HEK293T (cell line): ENCODE measurements around the gene SMIM24.
"Not testable (repeated sequence)": the region's sequence is repeated elsewhere in the genome, so short reads cannot be mapped to it uniquely, and the experiment has no call there.

Experiments
- CTCF ChIA-PET: fragments of 350-600 bp; formaldehyde crosslinking; extraction: SDS; loops from one replicate; lab custom pipeline; 2021; ENCODE audit warnings: antibody characterized with exemption, inconsistent platforms; lab: Yijun Ruan, JAX
- POLR2A ChIA-PET: fragments of 350-600 bp; formaldehyde crosslinking; extraction: SDS; loops from one replicate; lab custom pipeline; 2020; ENCODE audit warnings: antibody characterized with exemption, inconsistent platforms; lab: Yijun Ruan, JAX
- DNase-seq: peaks from one replicate; pipeline ENCODE4 v3.0.0; 2012; ENCODE audit warnings: mixed read lengths; ENCODE audit errors: extremely low spot score
- ARNT ChIP-seq: fragments of 450-650 bp; IDR thresholded peaks from 2 replicates; pipeline ENCODE4 v1.6.1; 2017; ENCODE audit warnings: mild to moderate bottlenecking
- BHLHE40 ChIP-seq: fragments of 450-650 bp; IDR thresholded peaks from 2 replicates; pipeline ENCODE4 v1.6.1; 2016; ENCODE audit warnings: mild to moderate bottlenecking, moderate library complexity, borderline replicate concordance
- CTBP1 ChIP-seq: fragments of 450-650 bp; IDR thresholded peaks from 2 replicates; pipeline ENCODE4 v1.6.1; 2016; ENCODE audit warnings: borderline replicate concordance
- ELF4 ChIP-seq: fragments of 450-650 bp; IDR thresholded peaks from 2 replicates; pipeline ENCODE4 v1.6.1; 2017; ENCODE audit warnings: antibody characterized with exemption
- FOXA1 ChIP-seq: fragments of 450-650 bp; IDR thresholded peaks from 2 replicates; pipeline ENCODE4 v1.6.1; 2016; ENCODE audit warnings: mild to moderate bottlenecking
- FOXK2 ChIP-seq: fragments of 450-650 bp; IDR thresholded peaks from 2 replicates; pipeline ENCODE4 v1.6.1; 2016; ENCODE audit warnings: mild to moderate bottlenecking
- FOXM1 ChIP-seq: fragments of 450-650 bp; IDR thresholded peaks from 2 replicates; pipeline ENCODE4 v1.6.1; 2017; ENCODE audit warnings: mild to moderate bottlenecking, borderline replicate concordance
- HDGF ChIP-seq: fragments of 450-650 bp; IDR thresholded peaks from 2 replicates; pipeline ENCODE4 v1.6.1; 2017; ENCODE audit warnings: antibody characterized with exemption, borderline replicate concordance
- L3MBTL2 ChIP-seq: fragments of 450-650 bp; conservative IDR thresholded peaks from 2 replicates; pipeline ENCODE4 v1.6.1; 2016; ENCODE audit warnings: mild to moderate bottlenecking
- LEF1 ChIP-seq: fragments of 450-650 bp; IDR thresholded peaks from 2 replicates; pipeline ENCODE4 v1.6.1; 2017; ENCODE audit warnings: mild to moderate bottlenecking, borderline replicate concordance
- NFRKB ChIP-seq: fragments of 450-650 bp; IDR thresholded peaks from 2 replicates; pipeline ENCODE4 v1.6.1; 2016; ENCODE audit warnings: mild to moderate bottlenecking, moderate library complexity
- SP1 ChIP-seq: fragments of 450-650 bp; IDR thresholded peaks from 2 replicates; pipeline ENCODE4 v1.6.1; 2017
- SUZ12 ChIP-seq: fragments of 450-650 bp; IDR thresholded peaks from 2 replicates; pipeline ENCODE4 v1.6.1; 2016; ENCODE audit warnings: mild to moderate bottlenecking
- TARDBP ChIP-seq: fragments of 450-650 bp; IDR thresholded peaks from 2 replicates; pipeline ENCODE4 v1.6.1; 2016
- ZNF384 ChIP-seq: fragments of 450-650 bp; IDR thresholded peaks from 2 replicates; pipeline ENCODE4 v1.6.1; 2016
- TF ChIP-seq, protein P1 (sequence below): fragments of 450-650 bp; IDR thresholded peaks from 2 replicates; pipeline ENCODE4 v1.6.1; 2016

SMIM24 gene

DNA sequence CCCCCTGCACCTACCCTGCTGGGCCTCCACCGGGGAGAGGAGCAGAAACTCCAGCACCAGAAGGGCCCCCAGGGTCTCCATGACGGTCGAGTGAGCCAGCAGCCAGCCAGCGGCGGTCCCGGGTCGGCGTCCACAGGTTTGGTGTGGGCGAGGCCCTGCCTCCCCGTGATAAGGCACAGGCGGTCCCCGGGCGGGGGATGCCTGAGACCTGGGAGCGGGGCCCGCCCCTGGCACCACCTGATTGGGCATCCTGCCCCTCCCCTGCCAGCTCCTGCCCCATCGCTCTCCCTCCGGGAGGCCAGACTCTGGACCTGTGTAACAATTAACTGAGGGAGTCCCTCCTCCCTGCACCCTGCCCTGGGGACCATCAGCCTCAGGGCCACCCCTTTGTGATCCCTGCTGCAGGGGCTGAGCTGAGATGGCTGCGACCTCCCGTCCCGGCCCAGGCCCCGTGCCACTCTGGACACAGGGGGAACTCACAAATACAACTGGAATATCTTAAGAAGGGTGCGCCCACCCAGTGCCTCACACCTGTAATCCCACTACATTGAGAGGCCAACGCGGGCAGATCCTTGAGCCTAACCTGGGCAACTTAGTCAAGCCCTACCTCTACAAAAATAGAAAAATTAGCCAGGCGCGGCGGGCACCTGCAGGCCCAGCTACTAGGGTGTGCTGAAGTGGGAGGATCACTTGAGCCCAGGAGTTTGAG, at the start of gene SMIM24:
SMIM24 (minus strand) TSS at position 143 of the 709 bp plus-strand sequence; CDS start at position 81, 62 bp downstream.
- DNase-seq, result no peak
- POLR2A ChIA-PET, result no interaction called here
- TF ChIP-seq ARNT (no peak), CTBP1 (no peak), ZNF384 (no peak), TARDBP (no peak), NFRKB (no peak), SP1 (no peak)
- CTCF ChIA-PET, result no interaction called here

DNA sequence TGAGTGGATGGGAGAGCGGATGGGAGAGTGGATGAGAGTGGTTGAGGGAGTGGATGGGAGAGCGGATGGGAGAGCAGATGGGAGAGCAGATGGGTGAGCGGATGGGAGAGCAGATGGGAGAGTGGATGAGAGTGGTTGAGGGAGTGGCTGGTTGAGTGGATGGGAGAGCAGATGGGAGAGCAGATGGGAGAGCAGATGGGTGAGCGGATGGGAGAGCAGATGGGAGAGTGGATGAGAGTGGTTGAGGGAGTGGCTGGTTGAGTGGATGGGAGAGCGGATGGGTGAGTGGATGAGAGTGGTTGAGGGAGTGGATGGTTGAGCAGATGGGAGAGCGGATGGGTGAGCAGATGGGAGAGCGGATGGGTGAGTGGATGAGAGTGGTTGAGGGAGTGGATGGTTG, 49.0 kb upstream of the SMIM24 start:
- CTCF ChIA-PET, DNase-seq, POLR2A ChIA-PET: not testable (repeated sequence)

DNA sequence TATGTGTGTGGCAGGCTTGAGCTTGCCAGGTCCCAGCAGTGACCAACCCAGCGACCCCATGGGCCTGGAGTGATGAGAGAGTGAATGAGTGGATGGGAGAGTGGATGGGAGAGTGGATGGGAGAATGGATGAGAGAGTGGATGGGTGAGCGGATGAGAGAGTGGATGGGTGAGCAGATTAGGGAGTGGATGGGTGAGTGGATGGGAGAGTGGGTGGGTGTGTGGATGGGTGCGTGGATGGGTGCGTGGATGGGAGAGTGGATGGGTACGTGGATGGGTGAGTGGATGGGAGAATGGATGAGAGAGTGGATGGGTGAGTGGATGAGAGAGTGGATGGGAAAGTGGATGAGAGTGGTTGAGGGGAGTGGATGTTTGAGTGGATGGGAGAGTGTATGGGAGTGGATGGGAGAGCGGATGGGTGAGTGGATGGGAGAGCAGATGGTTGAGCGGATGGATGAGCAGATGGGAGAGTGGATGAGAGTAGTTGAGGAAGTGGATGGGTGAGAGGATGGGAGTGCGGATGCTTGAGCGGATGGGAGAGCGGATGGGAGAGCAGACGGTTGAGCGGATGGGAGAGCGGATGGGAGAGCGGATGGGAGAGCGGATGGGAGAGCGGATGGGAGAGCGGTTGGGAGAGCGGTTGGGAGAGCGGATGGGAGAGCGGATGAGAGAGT, 48.4 kb upstream of the SMIM24 start:
- ChIA-PET POLR2A (no interaction called here), CTCF (no interaction called here)
- DNase-seq, result no peak
- TF ChIP-seq FOXK2, result no peak
- TF ChIP-seq NFRKB, result no peak
- no peak for TF ChIP-seq ARNT
- TF ChIP-seq SP1, result no peak
- TF ChIP-seq, protein P1, sequence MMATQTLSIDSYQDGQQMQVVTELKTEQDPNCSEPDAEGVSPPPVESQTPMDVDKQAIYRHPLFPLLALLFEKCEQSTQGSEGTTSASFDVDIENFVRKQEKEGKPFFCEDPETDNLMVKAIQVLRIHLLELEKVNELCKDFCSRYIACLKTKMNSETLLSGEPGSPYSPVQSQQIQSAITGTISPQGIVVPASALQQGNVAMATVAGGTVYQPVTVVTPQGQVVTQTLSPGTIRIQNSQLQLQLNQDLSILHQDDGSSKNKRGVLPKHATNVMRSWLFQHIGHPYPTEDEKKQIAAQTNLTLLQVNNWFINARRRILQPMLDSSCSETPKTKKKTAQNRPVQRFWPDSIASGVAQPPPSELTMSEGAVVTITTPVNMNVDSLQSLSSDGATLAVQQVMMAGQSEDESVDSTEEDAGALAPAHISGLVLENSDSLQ, result no peak
- TF ChIP-seq L3MBTL2, result no peak
- TF ChIP-seq FOXA1, result no peak
- no peak for TF ChIP-seq FOXM1
- no peak for TF ChIP-seq CTBP1
- TF ChIP-seq ZNF384, result no peak
- no peak for TF ChIP-seq LEF1
- no peak for TF ChIP-seq SUZ12
- no peak for TF ChIP-seq BHLHE40
- no peak; the same call in 1 of the 2 replicates for TF ChIP-seq TARDBP

DNA sequence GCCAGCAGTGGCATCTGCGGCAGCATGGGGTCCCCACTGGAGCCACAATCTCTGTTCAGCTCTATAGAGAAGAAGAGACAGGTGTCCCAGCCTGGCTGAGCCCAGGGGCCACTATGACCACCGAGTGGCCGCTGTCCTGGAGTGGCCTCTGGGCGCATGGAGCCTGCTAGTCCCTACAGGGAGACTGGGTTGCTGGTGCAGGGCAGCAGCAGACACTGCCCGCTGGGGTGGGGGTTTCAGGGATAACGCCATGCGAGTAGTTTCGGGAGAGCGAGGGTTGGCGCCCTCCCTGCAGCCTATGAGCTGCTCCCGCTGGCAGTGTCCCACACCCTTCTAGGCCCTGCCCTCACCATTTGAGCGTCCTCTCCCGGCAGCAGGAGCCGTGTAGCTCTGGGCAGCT, 47.8 kb upstream of the SMIM24 start:
- ChIA-PET POLR2A (no interaction called here), CTCF (no interaction called here)
- DNase-seq, result no peak
- TF ChIP-seq HDGF (no peak), TARDBP (no peak), SUZ12 (no peak), FOXK2 (no peak), ELF4 (no peak), BHLHE40 (no peak), CTBP1 (no peak), SP1 (no peak), L3MBTL2 (no peak)
- TF ChIP-seq, protein P1, result no peak

DNA sequence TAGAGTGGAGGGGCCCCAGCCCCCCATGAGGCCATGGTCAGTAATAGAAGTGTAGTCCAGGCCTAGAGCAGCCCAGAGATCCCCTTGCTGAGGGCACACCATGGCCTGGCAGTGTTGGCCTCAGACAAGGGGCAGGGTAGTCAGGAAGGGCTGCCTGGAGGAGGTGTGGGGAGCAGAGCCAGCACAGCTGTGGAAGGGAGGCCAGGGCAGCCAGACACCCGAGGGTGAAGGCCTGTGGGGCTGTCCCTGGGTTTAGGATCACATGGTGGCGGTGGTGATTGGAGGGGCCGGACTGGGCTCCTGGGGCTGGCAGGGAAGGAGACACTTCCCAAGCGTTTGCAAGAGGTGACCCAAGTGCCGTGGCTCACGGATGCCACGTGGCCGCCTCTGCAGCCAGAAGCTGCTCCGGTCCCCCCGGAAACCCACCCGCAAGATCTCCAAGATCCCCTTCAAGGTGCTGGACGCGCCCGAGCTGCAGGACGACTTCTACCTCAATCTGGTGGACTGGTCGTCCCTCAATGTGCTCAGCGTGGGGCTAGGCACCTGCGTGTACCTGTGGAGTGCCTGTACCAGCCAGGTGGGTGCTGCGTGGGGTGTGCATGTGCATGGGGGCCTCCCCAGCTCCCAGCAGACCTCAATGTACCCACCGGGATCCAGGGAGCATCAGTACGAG, 47.0 kb upstream of the SMIM24 start:
- DNase-seq, result no peak
- TF ChIP-seq NFRKB (no peak), SP1 (no peak)
- POLR2A ChIA-PET, result no interaction called here
- CTCF ChIA-PET, result no interaction called here

DNA sequence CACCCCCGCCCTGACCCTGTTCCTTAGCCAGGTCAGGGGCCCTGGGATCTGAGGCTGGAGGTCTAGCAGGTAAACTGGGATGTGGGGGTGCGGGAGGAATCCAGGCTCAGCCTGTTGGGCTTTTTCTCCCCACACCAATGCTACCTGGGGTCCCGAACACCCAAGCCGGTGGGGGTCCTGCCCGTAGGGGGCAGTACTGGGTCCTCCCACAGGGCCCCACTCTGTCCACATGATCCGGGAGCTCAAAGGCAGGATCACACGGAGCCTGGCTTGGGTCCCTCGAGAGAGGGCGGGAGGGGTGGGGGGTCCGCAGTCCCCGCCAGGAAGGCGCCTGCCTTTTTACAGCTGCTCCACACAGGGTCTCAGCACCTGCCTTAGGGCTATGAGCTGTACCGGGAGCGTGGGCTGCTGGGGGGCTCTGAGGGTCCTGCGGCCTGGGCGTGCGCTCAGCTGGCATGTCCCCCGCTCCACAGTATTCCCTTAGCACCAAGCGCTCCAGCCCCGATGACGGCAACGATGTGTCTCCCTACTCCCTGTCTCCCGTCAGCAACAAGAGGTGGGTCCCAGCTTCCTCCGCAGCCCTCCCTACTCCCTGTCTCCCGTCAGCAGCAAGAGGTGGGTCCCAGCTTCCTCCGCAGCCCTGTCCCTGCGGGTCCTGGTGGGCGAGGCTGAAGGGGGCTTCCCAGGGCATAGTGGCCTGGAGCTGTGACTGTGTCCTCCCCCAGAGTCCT, 46.3 kb upstream of the SMIM24 start:
- no peak for DNase-seq
- CTCF ChIA-PET, result no interaction called here
- POLR2A ChIA-PET, result no interaction called here
- TF ChIP-seq LEF1 (no peak), FOXM1 (no peak), TARDBP (no peak), CTBP1 (no peak), NFRKB (no peak), ELF4 (no peak), BHLHE40 (no peak), ZNF384 (no peak)
- TF ChIP-seq, protein P1, result no peak
